Stomach (tissue), 4 donors: ENCODE measurements around the gene ATP11A.

Experiments used
- CTCF ChIP-seq, 7 experiments: fragments of 450-650 bp in 4 of 7; fragments of 200-600 bp in 3 of 7; sonication (generic) in 3 of 7; IDR thresholded peaks; one replicate each; pipeline ENCODE4 v1.5.1; 2016 to 2019; ENCODE audit warnings: antibody characterized with exemption in 7 of 7, control low read depth in 2 of 7, mild to moderate bottlenecking in 1 of 7
- EP300 ChIP-seq: sonication (generic); formaldehyde crosslinking; IDR thresholded peaks from one replicate; pipeline ENCODE4 v1.6.1; 2017; ENCODE audit warnings: antibody characterized with exemption

GRCh38 chr13:112770504-112770903 lies 80.7 kb downstream of the ATP11A start:
- TF ChIP-seq CTCF (IDR thresholded peaks at IDR 0.05) = no peak
- TF ChIP-seq EP300 = no peak
